HL-60 (cell line): ENCODE results near the gene RBFOX1.

Experiments used
- DNase-seq, 2 experiments: peaks; one replicate each; pipeline ENCODE4 v3.0.0-alpha.2; 2010 to 2020; ENCODE audit warnings: low read depth in 1 of 2, low spot score in 1 of 2
- H3K27ac ChIP-seq: fragments of 250-450 bp; sonication (Bioruptor Pico); replicated peaks from 2 replicates; pipeline ENCODE4 v1.5.1; 2020; ENCODE audit warnings: mild to moderate bottlenecking, moderate library complexity
- H3K27me3 ChIP-seq: fragments of 250-450 bp; sonication (Bioruptor Pico); 2 replicates; pipeline ENCODE4 v1.5.1; 2021; ENCODE audit warnings: mild to moderate bottlenecking, moderate library complexity; ENCODE audit not compliant: insufficient read depth, poor library complexity, severe bottlenecking
- H3K4me3 ChIP-seq: replicated peaks from 2 replicates; pipeline ENCODE4 v1.5.1; 2011; ENCODE audit warnings: mild to moderate bottlenecking, control low read depth, low read length; ENCODE audit not compliant: insufficient read depth
- GABPA ChIP-seq: IDR thresholded peaks from 2 replicates; pipeline ENCODE4 v1.6.1; 2012; ENCODE audit warnings: low read depth
- POLR2AphosphoS5 ChIP-seq: IDR thresholded peaks from 2 replicates; pipeline ENCODE4 v1.6.1; 2012; ENCODE audit warnings: low read depth
- SPI1 ChIP-seq: IDR thresholded peaks from 2 replicates; pipeline ENCODE4 v1.6.1; 2012; ENCODE audit warnings: low read depth, mild to moderate bottlenecking, borderline replicate concordance
- TF ChIP-seq, protein P1 (sequence below): IDR thresholded peaks from one replicate; pipeline ENCODE4 v1.5.1; 2011; ENCODE audit warnings: low read length, control low read depth, inconsistent platforms; ENCODE audit not compliant: insufficient read depth
- TF ChIP-seq, protein P2 (sequence below): IDR thresholded peaks from 2 replicates; pipeline ENCODE4 v1.6.1; 2012; ENCODE audit warnings: low read depth; ENCODE audit not compliant: insufficient replicate concordance

Gene RBFOX1

DNA sequence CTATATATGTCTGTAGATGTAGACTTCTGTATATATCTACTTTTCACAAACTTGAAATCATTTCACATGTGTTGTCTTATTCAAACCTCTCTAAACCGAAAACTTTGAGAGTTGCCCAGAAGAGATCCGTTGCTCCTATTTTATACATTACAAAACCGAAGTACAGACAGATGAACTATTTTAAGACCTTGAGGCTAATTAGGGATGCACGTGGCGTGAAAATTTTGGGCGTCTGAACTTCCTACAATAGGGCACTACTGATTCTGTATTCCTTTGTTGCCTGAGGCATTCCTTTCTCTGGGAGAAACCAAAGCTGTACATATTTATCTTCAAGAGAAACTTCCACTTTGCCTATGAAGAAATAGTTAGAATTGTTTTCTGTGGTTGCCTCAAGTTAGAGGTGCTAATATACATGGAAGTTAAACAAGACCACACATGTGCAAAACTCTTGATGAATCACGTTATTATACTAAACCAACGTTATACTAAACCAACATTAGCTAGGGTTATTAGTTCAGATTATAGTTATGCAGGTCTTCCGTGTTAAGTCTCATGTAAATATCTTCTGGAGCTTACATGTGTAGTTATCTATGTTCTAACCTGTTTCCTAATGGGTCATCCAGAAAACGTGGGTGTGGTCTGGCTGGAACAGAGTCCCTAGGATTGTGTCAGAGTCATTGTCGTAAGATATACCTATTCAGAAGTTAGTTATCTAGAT lies 111.2 kb downstream of the RBFOX1 start:
- TF ChIP-seq, protein P1, sequence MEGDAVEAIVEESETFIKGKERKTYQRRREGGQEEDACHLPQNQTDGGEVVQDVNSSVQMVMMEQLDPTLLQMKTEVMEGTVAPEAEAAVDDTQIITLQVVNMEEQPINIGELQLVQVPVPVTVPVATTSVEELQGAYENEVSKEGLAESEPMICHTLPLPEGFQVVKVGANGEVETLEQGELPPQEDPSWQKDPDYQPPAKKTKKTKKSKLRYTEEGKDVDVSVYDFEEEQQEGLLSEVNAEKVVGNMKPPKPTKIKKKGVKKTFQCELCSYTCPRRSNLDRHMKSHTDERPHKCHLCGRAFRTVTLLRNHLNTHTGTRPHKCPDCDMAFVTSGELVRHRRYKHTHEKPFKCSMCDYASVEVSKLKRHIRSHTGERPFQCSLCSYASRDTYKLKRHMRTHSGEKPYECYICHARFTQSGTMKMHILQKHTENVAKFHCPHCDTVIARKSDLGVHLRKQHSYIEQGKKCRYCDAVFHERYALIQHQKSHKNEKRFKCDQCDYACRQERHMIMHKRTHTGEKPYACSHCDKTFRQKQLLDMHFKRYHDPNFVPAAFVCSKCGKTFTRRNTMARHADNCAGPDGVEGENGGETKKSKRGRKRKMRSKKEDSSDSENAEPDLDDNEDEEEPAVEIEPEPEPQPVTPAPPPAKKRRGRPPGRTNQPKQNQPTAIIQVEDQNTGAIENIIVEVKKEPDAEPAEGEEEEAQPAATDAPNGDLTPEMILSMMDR: no peak
- TF ChIP-seq GABPA: no peak
- TF ChIP-seq, protein P2, sequence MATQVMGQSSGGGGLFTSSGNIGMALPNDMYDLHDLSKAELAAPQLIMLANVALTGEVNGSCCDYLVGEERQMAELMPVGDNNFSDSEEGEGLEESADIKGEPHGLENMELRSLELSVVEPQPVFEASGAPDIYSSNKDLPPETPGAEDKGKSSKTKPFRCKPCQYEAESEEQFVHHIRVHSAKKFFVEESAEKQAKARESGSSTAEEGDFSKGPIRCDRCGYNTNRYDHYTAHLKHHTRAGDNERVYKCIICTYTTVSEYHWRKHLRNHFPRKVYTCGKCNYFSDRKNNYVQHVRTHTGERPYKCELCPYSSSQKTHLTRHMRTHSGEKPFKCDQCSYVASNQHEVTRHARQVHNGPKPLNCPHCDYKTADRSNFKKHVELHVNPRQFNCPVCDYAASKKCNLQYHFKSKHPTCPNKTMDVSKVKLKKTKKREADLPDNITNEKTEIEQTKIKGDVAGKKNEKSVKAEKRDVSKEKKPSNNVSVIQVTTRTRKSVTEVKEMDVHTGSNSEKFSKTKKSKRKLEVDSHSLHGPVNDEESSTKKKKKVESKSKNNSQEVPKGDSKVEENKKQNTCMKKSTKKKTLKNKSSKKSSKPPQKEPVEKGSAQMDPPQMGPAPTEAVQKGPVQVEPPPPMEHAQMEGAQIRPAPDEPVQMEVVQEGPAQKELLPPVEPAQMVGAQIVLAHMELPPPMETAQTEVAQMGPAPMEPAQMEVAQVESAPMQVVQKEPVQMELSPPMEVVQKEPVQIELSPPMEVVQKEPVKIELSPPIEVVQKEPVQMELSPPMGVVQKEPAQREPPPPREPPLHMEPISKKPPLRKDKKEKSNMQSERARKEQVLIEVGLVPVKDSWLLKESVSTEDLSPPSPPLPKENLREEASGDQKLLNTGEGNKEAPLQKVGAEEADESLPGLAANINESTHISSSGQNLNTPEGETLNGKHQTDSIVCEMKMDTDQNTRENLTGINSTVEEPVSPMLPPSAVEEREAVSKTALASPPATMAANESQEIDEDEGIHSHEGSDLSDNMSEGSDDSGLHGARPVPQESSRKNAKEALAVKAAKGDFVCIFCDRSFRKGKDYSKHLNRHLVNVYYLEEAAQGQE: no peak
- TF ChIP-seq POLR2AphosphoS5: no peak
- TF ChIP-seq SPI1: no peak
- DNase-seq: no peak
- no peak overlapping the region for H3K27ac ChIP-seq

DNA sequence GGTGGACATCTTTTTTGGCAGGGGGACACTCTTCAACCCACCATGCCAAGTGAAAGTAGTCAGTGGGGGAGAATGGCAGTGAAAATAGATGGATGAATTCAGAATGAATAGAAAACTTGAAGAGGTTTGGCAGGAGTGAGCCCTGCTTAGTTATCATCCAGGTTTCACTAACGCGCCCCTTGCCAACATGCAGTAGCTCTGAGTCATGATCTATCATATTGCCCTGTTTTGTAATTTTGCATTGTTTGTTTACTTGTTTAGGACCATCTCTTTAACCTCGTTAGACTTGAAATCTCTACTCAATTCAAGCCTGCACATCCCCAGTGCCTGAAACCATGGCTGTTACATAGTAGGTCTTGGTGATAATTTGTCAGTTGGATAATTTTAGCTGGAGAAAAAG lies 116.7 kb downstream of the RBFOX1 start:
- DNase-seq: no peak
- Histone ChIP-seq H3K4me3 (no peak overlapping the region), H3K27ac (no peak overlapping the region), H3K27me3 (no peaks in the 10 kb centered on the region)
- TF ChIP-seq, protein P2: no peak
- TF ChIP-seq SPI1 (no peak), POLR2AphosphoS5 (no peak), GABPA (no peak)
- TF ChIP-seq, protein P1: no peak

More for the DNA sequence above, 111.2 kb downstream of the RBFOX1 start:
- Histone ChIP-seq H3K27me3 (no peaks in the 10 kb centered on the region), H3K4me3 (no peak overlapping the region)

DNA sequence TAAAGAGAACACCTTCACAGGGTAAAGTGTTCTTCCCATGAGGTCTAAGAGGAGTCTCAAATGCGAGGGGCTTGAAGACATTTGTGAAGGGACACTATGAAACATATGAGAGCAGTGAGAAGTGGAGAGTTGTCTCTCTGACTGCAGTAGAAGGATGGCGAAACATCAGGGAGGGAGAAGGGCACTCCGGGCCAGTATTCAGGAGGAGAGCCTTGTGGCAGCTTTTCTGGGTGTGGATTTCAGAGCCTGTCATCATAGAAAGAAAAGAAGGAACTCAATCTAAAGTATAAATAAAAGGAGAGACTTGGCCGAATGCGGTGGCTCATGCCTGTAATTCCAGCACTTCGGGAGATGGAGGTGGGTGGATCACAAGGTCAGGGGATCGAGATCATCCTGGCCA lies 117.2 kb downstream of the RBFOX1 start:
- Histone ChIP-seq H3K27me3 (no peaks in the 10 kb centered on the region), H3K4me3 (no peak overlapping the region), H3K27ac (no peak overlapping the region)
- no peak for DNase-seq
- TF ChIP-seq SPI1: no peak
- TF ChIP-seq POLR2AphosphoS5: no peak
- TF ChIP-seq GABPA: no peak
- TF ChIP-seq, protein P2: no peak
- TF ChIP-seq, protein P1: no peak
